SK-N-MC (cell line): ENCODE data around the gene GNB3.

Source experiments
- EZH2 ChIP-seq: fragments of 200-600 bp; sonication (generic); IDR thresholded peaks from one replicate; pipeline ENCODE4 v1.6.1; 2017; ENCODE audit warnings: antibody characterized with exemption
- FOXP2 ChIP-seq: optimal IDR thresholded peaks from 2 replicates; pipeline ENCODE3; 2011; ENCODE audit warnings: mild to moderate bottlenecking, moderate library complexity; ENCODE audit not compliant: insufficient read depth; ENCODE audit errors: extremely low read length, control extremely low read depth
- POLR2AphosphoS5 ChIP-seq: IDR thresholded peaks from 2 replicates; pipeline ENCODE4 v1.6.1; 2012; ENCODE audit warnings: mild to moderate bottlenecking, low read depth, low read length, borderline replicate concordance

DNA sequence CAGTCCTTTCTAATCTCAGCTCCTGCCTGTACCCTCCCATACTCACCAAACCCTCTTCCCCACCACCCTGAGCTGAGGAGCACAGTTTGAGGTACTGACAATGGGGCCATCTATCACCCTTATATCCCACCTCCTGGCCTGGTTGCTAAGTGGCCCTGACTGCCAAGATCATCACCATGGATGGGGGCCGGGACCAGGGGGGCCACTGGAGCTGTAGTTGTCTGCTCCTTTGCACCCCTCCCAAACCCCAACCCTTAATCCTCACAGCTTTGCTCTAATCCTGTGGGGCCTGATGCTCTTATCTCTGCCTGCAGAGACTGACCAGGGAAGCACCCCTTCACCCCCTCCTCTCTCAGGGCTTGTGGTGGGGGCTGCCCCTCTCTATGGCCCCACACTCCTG lies 395 bp upstream of the GNB3 start:
- TF ChIP-seq POLR2AphosphoS5, result no peak
- TF ChIP-seq EZH2, result no peak
- TF ChIP-seq FOXP2, result no peak
